Measurements from ENCODE around the gene RANBP1. TPM values are rescaled to one million over a fixed set of nuclear protein-coding genes. Genes with fewer than 3 reads are reported as not detected.
"Not testable (repeated sequence)": the region's sequence is repeated elsewhere in the genome, so short reads cannot be mapped to it uniquely, and the experiment has no call there.

RANBP1 gene
- polyA plus RNA-seq (2013, experiment 1 of 2) = 750 TPM
- polyA plus RNA-seq (2013, experiment 2 of 2) = 738 TPM

DNA sequence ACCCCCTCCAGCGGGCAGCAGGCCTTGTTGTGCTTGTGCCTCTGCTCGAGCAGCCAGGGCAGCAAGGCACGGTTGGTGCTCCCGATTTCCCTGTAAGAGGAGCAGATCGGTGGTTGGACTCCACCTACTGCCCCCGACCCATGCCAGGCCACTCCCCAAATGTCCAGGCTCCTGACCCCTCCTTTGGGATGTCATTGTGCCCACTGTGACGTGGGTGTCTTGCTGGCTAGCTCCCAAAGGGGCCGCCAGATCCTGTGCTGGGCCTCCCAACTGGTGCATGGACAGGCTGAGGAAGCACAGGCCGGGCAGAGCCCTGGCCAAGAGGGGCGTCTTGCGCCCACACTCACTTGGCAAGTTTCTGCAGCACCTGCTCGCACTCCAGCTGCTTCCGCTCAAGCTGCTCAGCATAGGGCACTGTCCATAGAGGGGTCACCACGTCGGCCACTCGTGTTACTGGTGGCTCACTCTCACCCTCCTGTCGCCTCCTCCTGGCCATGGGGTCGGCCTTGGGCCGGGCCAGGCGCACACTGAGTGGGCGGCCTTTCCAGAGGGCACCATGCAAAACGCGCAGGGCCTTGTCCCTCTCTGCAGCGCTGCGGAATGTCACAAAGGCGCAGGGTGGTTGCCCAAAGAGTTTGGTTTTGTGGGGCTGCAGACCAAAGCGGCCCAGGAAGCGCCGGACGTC is at the start of gene RANBP1:
Gene RANBP1 (plus strand): TSS at position 414 of the 685 bp plus-strand sequence. CDS start 81 bp downstream, at position 495.
- Histone ChIP-seq H3K27me3 (ENCODE audit: insufficient read depth, low read length, poor library complexity) (no peaks in the 10 kb centered on the region), H3K4me1 (ENCODE audit: control insufficient read depth, low read depth, low read length) (peaks cover 2% of the 10 kb centered on the region), H3K4ac (ENCODE audit: low read depth, low read length) (peak within 1 kb of the TSS; percentile 17), H2BK5ac (ENCODE audit: low read length) (no peak within 1 kb of the TSS), H4K5ac (ENCODE audit: low read length) (no peak within 1 kb of the TSS), H3K18ac (ENCODE audit: low read length) (no peak within 1 kb of the TSS), H3K79me1 (ENCODE audit: low read length) (peaks cover 17% of the 10 kb centered on the region), H3K23ac (ENCODE audit: low read length) (peak within 1 kb of the TSS; percentile 24), H3K4me3 (ENCODE audit: low read length) (peak within 1 kb of the TSS; percentile 91), H3K4me2 (ENCODE audit: low read length) (peak within 1 kb of the TSS; percentile 78), H3K56ac (ENCODE audit: low read length) (peak within 1 kb of the TSS; percentile 98), H2BK15ac (replicated peaks; ENCODE audit: low read depth) (no peak within 1 kb of the TSS), H3K79me2 (ENCODE audit: control insufficient read depth, insufficient read depth, low read length) (peaks cover 46% of the 10 kb centered on the region), H3K36me3 (ENCODE audit: control insufficient read depth, insufficient read depth, low read length) (peaks cover 23% of the 10 kb centered on the region), H3K9ac (ENCODE audit: low read length) (peak within 1 kb of the TSS; percentile 97), H2AK5ac (ENCODE audit: low read length) (peak within 1 kb of the TSS; percentile 93), H2BK120ac (ENCODE audit: low read depth, low read length) (no peak within 1 kb of the TSS), H3K27ac (ENCODE audit: low read depth, low read length) (no peak within 1 kb of the TSS), H4K8ac (ENCODE audit: low read depth, low read length) (no peak within 1 kb of the TSS)
- no peak for DNase-seq
- WGBS (ENCODE audit: extremely low coverage, insufficient coverage, low lambda C conversion rate) = no CpG with 5 or more reads among the region's 30 CpGs

DNA sequence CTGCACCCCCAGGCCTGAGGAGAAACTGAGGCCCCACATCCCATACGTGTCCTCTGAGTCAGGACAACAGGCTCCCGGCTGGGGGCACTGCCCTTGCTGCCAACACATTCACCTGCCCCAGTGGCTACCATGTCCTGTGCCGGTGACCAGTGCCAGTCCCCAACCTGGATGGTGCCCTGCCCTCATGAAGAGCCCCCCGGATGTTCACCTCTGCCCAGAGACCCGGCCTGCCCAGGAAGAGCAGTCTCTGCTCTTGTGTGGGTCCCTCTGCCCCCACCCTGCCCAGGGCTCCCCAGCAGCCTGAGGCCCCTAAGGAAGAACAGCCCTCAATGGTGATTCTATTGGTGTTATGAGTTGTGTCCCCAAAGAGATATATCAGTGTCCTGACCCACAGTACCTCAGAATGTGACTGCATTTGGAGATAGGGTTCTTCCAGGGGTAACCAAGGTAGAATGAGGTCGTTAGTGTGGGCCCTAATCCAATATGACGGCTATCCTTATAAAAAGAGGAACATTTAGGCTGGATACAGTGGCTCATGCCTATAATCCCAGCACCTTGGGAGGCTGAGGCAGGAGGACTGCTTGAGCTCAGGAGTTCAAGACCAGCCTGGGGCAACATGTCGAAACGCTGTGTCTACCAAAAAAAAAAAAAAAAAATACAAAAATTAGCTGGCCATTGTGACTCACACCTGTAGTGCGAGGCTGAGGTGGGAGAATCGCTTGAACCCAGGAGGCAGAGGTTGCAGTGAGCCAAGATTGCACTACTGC is 49.1 kb upstream of the RANBP1 start:
- no peak overlapping the region for H3K4me2 ChIP-seq (ENCODE audit: low read length)
- no peak overlapping the region for H2BK15ac ChIP-seq (replicated peaks; ENCODE audit: low read depth)
- H3K56ac ChIP-seq (ENCODE audit: low read length) = no peak overlapping the region
- DNase-seq = no peak
- no peak overlapping the region for H3K27ac ChIP-seq (ENCODE audit: low read depth, low read length)
- no peak overlapping the region for H2BK5ac ChIP-seq (ENCODE audit: low read length)
- no peaks in the 10 kb centered on the region for H3K79me1 ChIP-seq (ENCODE audit: low read length)
- no peak overlapping the region for H2BK120ac ChIP-seq (ENCODE audit: low read depth, low read length)
- H3K4me3 ChIP-seq (ENCODE audit: low read length) = no peak overlapping the region
- no CpG with 5 or more reads among the region's 11 CpGs for WGBS (ENCODE audit: extremely low coverage, insufficient coverage, low lambda C conversion rate)
- no peak overlapping the region for H3K9ac ChIP-seq (ENCODE audit: low read length)
- no peaks in the 10 kb centered on the region for H3K36me3 ChIP-seq (ENCODE audit: control insufficient read depth, insufficient read depth, low read length)
- H3K27me3 ChIP-seq (ENCODE audit: insufficient read depth, low read length, poor library complexity) = no peaks in the 10 kb centered on the region
- no peak overlapping the region for H4K5ac ChIP-seq (ENCODE audit: low read length)
- no peak overlapping the region for H3K18ac ChIP-seq (ENCODE audit: low read length)
- H3K4ac ChIP-seq (ENCODE audit: low read depth, low read length) = no peak overlapping the region
- no peaks in the 10 kb centered on the region for H3K4me1 ChIP-seq (ENCODE audit: control insufficient read depth, low read depth, low read length)
- no peak overlapping the region for H4K8ac ChIP-seq (ENCODE audit: low read depth, low read length)
- no peak overlapping the region for H3K23ac ChIP-seq (ENCODE audit: low read length)
- no peaks in the 10 kb centered on the region for H3K79me2 ChIP-seq (ENCODE audit: control insufficient read depth, insufficient read depth, low read length)
- no peak overlapping the region for H2AK5ac ChIP-seq (ENCODE audit: low read length)

DNA sequence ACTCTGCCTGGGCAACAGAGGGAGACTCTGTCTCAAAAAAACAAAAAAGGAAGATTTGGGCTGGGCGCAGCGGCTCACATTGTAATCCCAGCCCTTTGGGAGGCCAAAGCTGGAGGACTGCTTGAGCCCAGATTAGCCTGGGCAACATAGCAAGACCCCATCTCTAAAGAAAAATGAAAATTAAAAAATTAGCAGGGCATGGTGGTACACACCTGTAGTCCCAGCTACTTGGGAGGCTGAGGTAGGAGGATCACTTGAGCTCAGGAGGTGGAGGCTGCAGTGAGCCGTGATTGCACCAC is 48.6 kb upstream of the RANBP1 start:
- not testable (repeated sequence) for H3K27me3 ChIP-seq (ENCODE audit: insufficient read depth, low read length, poor library complexity)
- WGBS (ENCODE audit: extremely low coverage, insufficient coverage, low lambda C conversion rate) = no CpG with 5 or more reads among the region's 3 CpGs

DNA sequence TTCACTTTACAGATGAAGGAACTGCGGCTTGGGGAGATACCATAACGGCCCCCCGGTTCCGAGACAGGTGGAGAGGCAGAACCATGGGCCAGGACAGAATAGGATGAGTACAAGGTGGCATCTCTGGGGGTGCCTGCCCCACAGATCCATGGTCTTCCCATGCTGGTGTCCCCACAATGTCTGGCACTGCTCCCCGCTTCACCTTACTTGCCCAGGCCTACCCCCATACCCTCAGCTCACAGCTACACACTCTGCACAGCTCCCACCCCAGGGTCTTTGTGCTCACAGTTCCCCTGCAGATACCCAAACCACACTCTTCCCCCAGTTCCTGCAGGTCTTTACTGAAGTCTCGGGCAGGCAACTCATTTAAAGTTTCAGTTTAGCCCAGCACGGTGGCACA is 47.3 kb upstream of the RANBP1 start:
- Histone ChIP-seq H3K79me1 (ENCODE audit: low read length) (no peaks in the 10 kb centered on the region), H3K27me3 (ENCODE audit: insufficient read depth, low read length, poor library complexity) (no peaks in the 10 kb centered on the region), H3K23ac (ENCODE audit: low read length) (no peak overlapping the region), H2BK120ac (ENCODE audit: low read depth, low read length) (no peak overlapping the region), H2BK15ac (replicated peaks; ENCODE audit: low read depth) (no peak overlapping the region), H4K8ac (ENCODE audit: low read depth, low read length) (no peak overlapping the region), H3K4ac (ENCODE audit: low read depth, low read length) (no peak overlapping the region), H3K79me2 (ENCODE audit: control insufficient read depth, insufficient read depth, low read length) (no peaks in the 10 kb centered on the region), H3K56ac (ENCODE audit: low read length) (no peak overlapping the region), H2BK5ac (ENCODE audit: low read length) (no peak overlapping the region), H3K9ac (ENCODE audit: low read length) (no peak overlapping the region), H3K27ac (ENCODE audit: low read depth, low read length) (no peak overlapping the region), H3K18ac (ENCODE audit: low read length) (no peak overlapping the region), H2AK5ac (ENCODE audit: low read length) (no peak overlapping the region), H3K36me3 (ENCODE audit: control insufficient read depth, insufficient read depth, low read length) (no peaks in the 10 kb centered on the region), H3K4me1 (ENCODE audit: control insufficient read depth, low read depth, low read length) (no peaks in the 10 kb centered on the region), H3K4me3 (ENCODE audit: low read length) (no peak overlapping the region), H3K4me2 (ENCODE audit: low read length) (no peak overlapping the region), H4K5ac (ENCODE audit: low read length) (no peak overlapping the region)
- DNase-seq = no peak
- WGBS (ENCODE audit: extremely low coverage, insufficient coverage, low lambda C conversion rate) = no CpG with 5 or more reads among the region's 7 CpGs

More for the DNA sequence above, 48.6 kb upstream of the RANBP1 start:
- not testable (repeated sequence) for H3K4ac ChIP-seq (ENCODE audit: low read depth, low read length); H2BK120ac ChIP-seq (ENCODE audit: low read depth, low read length); H3K9ac ChIP-seq (ENCODE audit: low read length); H2AK5ac ChIP-seq (ENCODE audit: low read length); H2BK5ac ChIP-seq (ENCODE audit: low read length); H3K4me2 ChIP-seq (ENCODE audit: low read length); H3K27ac ChIP-seq (ENCODE audit: low read depth, low read length); H3K18ac ChIP-seq (ENCODE audit: low read length); H3K4me1 ChIP-seq (ENCODE audit: control insufficient read depth, low read depth, low read length); H3K79me2 ChIP-seq (ENCODE audit: control insufficient read depth, insufficient read depth, low read length); H3K23ac ChIP-seq (ENCODE audit: low read length); H3K36me3 ChIP-seq (ENCODE audit: control insufficient read depth, insufficient read depth, low read length); H4K5ac ChIP-seq (ENCODE audit: low read length); H4K8ac ChIP-seq (ENCODE audit: low read depth, low read length); DNase-seq; H3K79me1 ChIP-seq (ENCODE audit: low read length); H3K4me3 ChIP-seq (ENCODE audit: low read length); H3K56ac ChIP-seq (ENCODE audit: low read length); H2BK15ac ChIP-seq (replicated peaks; ENCODE audit: low read depth)

DNA sequence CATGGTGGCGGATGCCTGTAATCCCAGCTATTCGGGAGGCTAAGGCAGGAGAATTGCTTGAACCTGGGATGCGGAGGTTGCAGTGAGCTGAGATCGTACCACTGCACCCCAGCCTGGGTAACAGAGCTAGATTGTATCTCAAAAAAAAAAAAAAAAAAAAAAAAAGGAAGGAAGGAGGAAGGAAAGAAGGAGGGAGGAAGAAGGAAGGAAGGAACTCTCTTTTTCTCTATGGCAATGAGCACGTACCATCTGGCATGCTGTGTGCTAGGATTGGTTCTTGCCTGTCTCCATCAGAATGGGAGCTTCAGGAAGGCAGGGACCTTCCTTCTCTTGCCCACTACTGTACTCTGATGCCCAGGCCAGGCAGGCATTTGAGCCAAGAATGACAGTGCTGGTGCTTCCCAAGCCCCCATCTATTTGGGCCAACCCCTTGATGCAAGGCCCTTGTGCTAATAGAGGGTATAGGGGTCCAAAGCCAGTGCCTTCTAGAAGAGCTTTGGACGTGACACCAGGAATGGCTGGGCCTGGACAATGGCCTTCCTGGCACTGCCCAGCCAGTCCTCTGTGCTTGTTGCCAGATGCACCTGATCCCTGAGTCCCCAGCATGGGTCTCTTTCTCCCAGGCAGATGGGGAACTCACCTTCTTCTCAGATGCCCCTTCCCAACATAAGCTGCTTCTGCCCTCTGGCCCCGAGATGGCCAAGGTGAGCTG is 46.4 kb upstream of the RANBP1 start:
- Histone ChIP-seq H3K79me1 (ENCODE audit: low read length) (no peaks in the 10 kb centered on the region), H3K4me2 (ENCODE audit: low read length) (no peak overlapping the region), H4K5ac (ENCODE audit: low read length) (no peak overlapping the region), H3K56ac (ENCODE audit: low read length) (no peak overlapping the region), H3K36me3 (ENCODE audit: control insufficient read depth, insufficient read depth, low read length) (no peaks in the 10 kb centered on the region), H2AK5ac (ENCODE audit: low read length) (no peak overlapping the region), H3K18ac (ENCODE audit: low read length) (no peak overlapping the region), H4K8ac (ENCODE audit: low read depth, low read length) (no peak overlapping the region), H3K79me2 (ENCODE audit: control insufficient read depth, insufficient read depth, low read length) (no peaks in the 10 kb centered on the region), H3K23ac (ENCODE audit: low read length) (no peak overlapping the region), H3K4me1 (ENCODE audit: control insufficient read depth, low read depth, low read length) (no peaks in the 10 kb centered on the region), H2BK5ac (ENCODE audit: low read length) (no peak overlapping the region), H2BK120ac (ENCODE audit: low read depth, low read length) (no peak overlapping the region), H3K4ac (ENCODE audit: low read depth, low read length) (no peak overlapping the region), H3K27ac (ENCODE audit: low read depth, low read length) (no peak overlapping the region), H2BK15ac (replicated peaks; ENCODE audit: low read depth) (no peak overlapping the region), H3K9ac (ENCODE audit: low read length) (no peak overlapping the region), H3K4me3 (ENCODE audit: low read length) (no peak overlapping the region), H3K27me3 (ENCODE audit: insufficient read depth, low read length, poor library complexity) (no peaks in the 10 kb centered on the region)
- WGBS (ENCODE audit: extremely low coverage, insufficient coverage, low lambda C conversion rate) = no CpG with 5 or more reads among the region's 7 CpGs
- no peak for DNase-seq
